SKM-1 (cell line): Measurements from ENCODE around the gene CROCC.
"Not testable (repeated sequence)": the region's sequence is repeated elsewhere in the genome, so short reads cannot be mapped to it uniquely, and the experiment has no call there.

Experiments
- DNase-seq: peaks from one replicate; lab custom pipeline; 2025; ENCODE audit not compliant: unreplicated experiment; lab: John Stamatoyannopoulos, UW

The CROCC gene

DNA sequence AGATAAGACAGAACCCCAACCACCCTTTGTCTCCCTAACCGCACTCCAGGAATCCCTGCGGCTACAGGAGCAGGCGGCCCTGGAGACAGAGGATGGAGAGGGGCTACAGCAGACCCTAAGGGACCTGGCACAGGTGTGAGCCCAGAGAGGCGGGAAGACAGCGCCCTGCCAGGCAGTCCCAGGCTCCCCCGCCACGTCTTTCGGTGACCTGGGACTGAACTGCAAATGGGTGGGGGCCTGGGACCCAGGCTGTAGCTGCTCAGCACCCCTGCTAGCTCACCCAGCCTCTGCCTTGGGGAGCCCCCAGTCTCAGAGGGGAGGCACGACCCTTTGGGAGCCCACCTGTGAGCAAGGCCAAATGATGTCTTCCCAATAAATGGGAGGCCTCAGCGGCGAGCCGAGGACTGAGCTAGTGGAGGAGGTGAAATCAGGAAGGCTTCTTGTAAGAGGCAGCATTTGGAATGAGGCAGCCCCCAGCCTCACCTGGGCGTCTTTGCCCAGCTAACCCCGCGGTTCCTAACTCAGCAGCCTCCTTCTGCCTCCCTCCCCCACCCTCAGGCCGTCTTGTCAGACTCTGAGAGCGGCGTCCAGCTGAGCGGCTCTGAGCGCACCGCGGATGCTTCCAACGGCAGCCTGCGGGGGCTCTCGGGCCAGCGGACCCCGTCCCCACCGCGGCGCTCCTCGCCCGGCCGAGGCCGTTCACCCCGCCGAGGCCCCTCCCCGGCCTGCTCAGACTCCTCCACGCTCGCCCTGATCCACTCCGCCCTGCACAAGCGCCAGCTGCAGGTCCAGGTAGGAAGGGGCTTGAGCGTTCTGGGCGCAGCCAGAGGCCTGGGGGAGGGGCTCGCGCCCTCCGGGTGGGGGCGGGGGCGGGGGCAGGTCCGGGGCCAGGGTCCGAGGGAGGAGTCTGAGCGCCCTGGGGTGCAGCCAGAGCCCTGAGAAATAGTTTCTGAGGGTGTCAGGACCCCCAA, 16.9 kb downstream of the CROCC start:
- DNase-seq = no peak

DNA sequence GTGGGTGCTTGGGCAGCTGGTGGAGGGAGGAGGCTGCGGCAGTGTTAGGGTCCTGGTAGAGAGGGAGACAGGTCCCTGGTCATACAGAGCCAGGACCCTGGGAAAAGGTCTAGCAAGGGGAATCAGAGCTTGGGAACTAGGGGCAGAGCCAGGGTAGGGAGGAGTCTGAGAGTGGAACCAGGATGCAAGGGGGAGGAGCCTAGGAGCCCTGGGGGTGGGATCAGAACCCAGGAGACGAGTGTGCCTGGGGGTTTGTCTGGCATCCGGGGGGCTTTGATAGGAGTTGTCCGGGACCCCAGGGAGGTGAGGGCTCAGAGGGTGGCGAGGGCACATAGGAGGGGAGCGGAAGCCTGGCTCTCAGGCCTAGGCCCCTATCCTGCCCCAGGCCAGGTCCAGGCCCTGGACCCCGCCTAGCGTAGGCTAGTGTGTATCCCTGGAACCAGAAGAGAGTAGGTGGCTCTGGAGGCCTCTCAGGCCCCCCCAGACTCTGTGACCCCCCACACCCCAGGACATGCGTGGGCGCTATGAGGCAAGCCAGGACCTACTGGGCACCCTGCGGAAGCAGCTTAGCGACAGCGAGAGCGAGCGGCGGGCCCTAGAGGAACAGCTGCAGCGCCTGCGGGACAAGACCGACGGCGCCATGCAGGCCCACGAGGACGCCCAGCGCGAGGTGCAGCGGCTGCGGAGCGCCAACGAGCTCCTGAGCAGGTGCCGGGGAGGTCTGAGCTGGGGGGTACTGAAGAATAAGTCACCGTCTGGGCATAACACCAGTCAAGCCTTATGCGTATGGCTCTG, 17.9 kb downstream of the CROCC start:
- not testable (repeated sequence) for DNase-seq

DNA sequence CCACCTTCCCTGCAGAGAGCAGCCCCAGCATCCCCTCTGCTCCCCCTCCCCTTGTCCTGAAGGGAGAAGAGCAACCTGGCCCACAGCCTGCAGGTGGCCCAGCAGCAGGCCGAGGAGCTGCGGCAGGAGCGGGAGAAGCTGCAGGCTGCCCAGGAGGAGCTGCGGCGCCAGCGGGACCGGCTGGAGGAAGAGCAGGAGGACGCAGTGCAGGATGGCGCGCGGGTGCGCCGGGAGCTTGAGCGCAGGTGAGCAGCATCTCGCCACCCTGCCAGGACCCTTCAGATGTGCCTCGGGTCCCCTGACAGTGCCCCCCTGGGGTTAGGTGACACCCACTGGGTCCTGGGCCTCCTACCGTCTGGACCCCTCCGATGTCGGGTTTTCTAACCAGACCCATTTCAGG, 22.3 kb downstream of the CROCC start:
- DNase-seq = no peak

DNA sequence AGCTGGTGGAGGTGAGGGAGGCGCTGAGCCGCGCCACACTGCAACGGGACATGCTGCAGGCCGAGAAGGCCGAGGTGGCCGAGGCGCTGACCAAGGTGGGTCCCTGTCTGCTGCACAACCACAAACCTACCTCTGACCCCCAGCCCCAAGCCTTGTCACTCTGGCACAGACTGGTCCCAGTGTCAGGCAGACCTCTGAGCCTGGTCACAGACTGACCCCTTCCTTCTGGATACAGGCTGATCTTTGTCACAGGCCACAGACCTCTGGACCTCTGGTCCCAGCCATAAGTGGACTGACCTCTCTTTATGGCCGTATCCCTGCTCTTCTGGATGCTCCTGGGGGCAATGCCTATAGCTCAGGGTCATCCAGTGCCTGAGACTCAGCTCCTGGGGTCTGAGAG, 23.8 kb downstream of the CROCC start:
- DNase-seq = not testable (repeated sequence)

DNA sequence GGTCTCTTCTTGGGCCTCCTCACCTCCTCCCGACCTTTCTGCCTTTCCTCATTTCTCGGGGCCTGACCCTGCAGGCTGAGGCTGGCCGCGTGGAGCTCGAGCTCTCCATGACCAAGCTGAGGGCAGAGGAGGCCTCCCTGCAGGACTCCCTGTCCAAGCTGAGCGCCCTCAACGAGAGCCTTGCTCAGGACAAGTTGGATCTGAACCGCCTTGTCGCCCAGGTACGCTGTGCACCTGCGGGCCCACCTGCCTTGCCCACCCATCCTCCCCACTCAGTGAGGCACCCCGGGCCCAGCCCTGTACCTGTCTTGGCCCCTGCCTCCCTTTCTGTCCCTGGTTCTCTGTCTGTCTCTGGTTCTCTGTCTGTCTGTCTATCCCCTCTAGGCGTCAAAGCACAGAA, 24.5 kb downstream of the CROCC start:
- not testable (repeated sequence) for DNase-seq

DNA sequence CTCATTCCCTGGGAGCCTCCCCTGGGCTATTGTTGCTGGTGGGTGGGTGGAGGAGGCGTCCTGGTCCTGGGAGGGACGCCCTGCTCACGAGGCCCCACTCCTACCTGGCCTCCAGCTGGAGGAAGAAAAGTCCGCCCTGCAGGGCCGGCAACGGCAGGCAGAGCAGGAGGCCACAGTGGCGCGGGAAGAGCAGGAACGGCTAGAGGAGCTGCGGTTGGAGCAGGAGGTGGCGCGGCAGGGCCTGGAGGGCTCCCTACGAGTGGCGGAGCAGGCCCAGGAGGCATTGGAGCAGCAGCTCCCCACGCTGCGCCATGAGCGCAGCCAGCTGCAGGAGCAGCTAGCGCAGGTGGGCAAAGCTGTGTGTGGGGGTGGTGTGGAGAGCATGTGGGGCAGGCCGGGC, 24.9 kb downstream of the CROCC start:
- DNase-seq = no peak

DNA sequence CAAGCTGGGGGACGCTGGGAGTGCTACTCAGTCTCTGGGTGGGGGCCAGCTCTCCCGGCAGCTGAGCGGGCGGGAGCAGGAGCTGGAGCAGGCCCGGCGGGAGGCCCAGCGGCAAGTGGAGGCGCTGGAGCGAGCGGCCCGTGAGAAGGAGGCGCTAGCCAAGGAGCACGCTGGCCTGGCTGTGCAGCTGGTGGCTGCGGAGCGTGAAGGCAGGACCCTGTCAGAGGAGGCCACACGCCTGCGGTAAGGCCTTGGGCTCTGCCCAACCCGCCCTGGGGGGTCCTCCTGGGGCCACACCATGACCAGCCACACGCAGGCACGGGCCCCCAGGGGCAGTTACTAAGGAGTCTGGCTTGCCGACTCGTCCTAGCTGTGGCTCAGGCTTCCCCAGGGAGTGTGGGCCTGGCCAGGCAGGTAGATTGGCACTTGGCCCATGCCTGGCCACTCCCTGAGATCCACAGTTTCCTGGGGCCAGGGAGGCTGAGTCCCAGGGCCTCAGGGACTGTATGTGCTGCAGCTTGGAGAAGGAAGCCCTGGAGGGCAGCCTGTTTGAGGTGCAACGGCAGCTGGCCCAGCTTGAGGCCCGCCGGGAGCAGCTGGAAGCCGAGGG, 26.7 kb downstream of the CROCC start:
- DNase-seq = not testable (repeated sequence)

DNA sequence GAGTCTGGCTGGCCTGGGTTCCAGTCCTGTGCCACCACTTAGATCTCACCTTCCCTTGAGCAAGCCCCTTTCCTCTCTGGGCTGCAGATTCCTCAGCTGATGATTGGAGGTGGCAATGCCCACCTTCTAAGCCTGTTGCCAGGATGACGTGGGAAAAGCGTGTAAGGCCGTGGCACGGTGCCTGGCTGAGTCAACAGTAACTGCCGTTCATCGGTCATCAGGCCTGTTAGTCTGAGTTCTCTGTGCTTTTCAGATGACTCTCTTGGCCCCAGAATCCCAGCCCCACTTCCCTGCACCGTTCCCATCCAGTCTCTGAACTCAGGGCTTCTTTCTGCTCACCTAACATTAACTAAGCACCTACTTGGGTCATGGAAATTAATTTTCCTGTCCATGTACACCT, 27.3 kb downstream of the CROCC start:
- not testable (repeated sequence) for DNase-seq

DNA sequence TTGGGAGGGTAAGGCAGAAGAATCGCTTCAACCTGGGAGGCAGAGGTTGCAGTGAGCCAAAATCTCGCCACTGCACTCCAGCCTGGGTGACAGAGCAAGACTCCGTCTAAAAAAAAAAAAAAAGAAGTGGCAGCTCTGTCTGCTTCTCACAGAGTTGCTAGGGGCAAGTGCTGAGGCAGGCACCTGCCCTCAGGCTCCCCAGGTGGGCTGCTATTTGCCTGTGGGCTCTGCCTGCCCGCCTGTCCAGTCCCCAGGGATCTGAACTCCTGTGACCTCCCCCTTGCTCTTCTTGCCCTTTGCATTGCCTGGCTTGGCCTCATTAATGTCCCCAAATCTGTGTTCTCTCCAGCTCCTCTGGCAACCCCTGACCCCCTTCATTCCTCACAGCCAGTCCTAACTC, 30.6 kb downstream of the CROCC start:
- not testable (repeated sequence) for DNase-seq

DNA sequence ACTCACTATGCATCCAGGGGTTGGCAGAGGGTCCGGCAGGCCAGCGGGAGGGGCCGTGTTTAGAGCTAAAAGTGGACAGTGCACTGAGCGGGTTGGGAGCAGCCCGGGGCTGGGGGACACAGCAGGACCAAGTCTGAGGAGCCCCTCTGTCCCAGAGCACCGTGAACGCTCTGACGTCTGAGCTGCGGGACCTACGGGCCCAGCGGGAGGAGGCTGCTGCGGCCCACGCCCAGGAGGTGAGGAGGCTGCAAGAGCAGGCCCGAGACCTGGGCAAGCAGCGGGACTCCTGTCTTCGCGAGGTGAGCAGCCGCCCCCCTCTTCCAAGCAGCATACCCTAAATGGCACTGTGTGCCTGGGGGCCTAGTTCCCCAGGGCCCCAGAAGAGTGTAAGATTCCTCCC, 32.8 kb downstream of the CROCC start:
- no peak for DNase-seq

DNA sequence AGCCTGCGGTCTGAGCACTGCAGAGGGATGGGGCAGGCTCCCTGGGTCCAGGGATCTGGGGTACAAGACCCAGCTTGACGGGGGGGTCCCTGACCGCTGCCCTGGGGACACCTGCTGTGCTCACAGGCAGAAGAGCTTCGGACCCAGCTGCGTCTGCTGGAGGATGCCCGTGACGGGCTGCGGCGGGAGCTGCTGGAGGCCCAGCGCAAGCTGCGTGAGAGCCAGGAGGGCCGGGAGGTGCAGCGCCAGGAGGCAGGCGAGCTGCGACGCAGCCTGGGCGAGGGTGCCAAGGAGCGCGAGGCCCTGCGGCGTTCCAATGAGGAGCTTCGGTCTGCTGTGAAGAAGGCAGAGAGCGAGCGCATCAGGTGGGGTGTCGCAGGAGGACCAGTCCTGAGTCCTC, 33.5 kb downstream of the CROCC start:
- DNase-seq = no peak

DNA sequence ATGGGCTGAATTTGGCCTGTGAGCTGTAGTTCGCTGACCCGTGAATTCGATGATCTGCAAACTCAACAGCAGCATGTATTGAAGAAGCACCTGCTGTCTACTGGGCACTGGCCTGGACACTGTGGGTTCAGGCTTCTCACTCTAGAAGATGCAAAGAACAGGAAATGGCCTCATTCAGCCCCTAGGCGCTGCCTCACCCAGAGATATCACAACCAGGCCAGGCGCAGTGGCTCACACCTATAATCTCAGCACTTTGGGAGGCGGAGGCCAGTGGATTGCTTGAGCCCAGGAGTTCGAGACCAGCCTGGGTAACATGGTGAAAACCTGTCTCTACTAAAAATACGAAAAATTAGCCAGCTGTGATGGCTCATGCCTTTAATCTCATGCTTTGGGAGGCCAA, 35.0 kb downstream of the CROCC start:
- DNase-seq = no peak

DNA sequence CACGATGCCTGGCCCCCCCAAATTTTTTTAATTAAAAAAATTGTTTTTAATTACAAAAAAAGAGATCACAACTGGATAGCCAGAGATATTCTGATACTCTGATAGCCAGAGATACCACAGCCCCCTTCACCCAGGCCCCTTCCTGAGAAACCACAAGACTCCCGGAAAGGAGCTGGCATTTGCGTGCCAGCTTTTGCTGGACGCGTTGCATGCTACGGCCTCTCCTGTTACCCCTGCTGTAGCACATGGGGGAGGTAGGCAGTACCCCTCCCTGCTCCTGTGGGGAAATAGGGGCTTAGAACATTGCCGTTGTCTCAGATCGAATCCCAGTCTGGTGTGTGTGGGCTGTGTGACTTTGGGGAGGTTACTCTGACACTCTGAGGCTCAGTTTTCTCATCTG, 36.0 kb downstream of the CROCC start:
- DNase-seq = no peak

DNA sequence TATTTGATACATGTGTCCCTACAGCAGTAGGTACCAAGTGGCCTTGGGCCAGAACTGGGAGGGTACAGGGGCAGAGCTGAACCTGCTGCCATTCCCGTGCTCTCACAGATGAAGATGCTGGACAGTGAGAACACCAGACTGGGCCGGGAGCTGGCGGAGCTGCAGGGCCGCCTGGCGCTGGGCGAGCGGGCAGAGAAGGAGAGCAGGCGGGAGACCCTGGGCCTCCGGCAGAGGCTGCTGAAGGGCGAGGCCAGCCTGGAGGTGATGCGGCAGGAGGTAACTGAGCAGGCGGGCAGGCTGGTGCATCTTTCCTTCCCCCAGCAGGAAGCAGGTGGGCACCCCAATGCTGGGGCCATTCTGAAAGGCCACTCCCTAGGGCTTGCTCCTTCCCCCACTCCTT, 36.7 kb downstream of the CROCC start:
- no peak for DNase-seq

DNA sequence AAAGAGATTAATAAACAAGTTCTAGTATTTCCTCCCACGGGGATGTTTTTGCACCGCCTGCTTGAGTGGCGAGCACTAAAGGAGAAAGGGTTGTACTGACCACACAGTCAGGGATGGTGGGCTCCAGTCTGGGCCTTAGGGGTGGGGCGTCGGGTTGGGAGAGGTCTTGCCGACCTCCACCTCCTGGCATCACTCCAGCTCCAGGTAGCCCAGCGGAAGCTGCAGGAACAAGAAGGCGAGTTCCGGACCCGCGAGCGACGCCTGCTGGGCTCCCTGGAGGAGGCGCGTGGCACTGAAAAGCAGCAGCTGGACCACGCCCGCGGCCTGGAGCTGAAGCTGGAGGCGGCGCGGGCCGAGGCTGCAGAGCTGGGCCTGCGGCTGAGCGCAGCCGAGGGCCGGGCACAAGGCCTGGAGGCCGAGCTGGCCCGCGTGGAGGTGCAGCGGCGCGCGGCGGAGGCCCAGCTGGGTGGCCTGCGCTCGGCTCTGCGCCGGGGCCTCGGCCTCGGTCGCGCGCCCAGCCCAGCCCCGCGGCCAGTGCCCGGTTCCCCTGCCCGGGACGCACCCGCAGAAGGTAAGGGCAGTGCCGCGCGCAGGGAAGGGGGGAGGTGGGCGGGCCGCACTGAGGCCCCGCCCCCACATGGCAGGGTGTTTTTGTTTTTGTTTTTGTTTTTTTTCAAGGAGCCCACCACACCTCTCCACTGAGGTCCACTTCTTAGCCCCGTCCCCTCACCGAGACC, 39.0 kb downstream of the CROCC start:
- DNase-seq = peak; percentile 28

DNA sequence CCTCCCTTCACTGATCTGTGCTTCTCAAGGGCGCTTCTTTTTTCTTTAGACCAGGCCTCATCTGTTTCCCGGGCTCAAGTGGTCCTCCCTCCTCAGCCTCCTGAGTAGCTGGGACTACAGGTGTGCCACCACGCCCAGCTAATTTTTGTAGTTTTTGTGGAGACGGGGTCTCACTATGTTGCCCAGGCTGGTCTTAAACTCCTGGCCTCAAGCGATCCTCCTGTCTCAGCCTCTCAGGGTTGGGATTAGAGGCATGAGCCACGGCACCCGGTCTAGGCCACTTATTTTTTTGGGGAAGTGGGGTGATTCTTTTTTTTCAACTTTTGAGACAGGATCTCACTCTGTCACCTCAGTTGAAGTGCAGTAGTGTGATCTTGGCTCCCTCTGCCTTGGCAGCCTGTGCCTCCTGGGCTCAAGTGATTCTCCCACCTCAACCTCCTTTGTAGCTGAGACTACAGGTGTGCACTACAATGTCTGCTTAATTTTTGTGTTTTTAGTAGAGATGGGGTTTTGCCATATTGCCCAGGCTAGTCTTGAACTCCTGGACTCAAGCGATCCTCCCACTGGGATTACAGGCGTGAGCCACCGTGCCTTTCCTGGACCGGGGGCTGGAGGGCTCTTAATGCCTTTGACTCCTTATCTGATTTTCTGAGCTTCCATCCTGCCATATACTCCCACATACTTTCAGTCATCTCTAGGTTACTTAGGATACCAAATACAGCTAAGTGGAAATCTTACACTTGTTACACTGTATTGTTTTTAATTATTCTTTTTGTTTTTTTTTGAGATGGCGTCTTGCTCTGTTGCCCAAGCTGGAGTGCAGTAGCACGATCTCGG, 39.8 kb downstream of the CROCC start:
- no peak for DNase-seq

DNA sequence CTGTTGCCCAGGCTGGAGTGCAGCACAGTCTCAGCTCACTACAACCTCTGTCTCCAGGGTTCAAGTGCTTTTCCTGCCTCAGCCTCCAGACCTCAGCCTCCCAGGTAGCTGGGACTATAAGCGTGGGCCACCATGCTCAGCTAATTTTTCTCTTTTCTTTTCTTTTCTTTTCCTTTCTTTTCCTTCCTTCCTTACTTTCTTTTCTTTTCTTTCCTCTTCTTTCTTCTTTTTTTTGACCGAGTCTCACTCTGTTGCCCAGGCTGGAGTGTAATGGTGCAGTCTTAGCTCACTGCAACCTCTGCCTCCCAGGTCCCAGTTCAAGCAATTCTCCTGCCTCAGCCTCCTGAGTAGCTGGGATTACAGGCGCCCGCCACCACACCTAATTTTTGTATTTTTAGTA, 42.4 kb downstream of the CROCC start:
- not testable (repeated sequence) for DNase-seq

DNA sequence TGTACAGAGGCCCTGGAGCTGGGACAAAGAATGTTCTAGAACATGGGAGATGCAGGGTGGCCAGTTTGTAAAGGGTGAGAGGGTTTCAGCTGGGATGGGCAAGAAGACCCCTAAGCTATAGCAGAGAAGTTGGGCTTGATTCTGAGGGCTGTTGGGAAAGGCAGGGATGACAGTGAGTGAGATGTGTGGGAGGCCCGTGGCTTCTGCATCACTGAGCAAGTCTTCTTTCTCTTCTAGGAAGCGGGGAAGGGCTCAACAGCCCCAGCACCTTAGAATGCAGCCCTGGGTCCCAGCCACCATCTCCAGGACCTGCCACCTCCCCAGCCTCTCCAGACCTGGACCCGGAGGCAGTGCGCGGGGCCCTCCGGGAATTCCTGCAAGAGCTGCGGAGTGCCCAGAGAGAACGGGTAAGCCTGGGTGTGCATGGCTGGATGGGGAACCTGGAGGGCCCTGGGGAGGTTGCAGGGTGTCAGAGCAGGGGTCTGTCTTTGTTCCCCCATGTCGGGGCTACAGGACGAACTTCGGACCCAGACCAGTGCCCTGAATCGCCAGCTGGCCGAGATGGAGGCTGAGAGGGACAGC, 43.8 kb downstream of the CROCC start:
- no peak for DNase-seq

DNA sequence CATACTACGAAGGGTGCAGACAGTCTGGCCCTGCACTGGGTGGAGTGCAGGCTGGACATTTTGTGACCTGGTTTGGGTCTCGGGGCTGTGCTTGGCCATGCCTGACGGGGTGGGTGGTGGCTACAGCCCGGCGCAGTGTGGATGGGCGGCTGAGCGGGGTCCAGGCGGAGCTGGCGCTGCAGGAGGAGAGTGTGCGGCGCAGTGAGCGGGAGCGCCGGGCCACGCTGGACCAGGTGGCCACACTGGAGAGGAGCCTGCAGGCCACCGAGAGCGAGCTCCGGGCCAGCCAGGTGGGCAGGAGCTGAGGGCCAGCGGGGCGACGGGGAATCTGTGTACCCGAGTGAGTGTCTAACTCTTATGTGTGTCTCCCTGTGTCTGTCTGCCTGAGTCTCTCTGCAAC, 44.6 kb downstream of the CROCC start:
- no peak for DNase-seq

DNA sequence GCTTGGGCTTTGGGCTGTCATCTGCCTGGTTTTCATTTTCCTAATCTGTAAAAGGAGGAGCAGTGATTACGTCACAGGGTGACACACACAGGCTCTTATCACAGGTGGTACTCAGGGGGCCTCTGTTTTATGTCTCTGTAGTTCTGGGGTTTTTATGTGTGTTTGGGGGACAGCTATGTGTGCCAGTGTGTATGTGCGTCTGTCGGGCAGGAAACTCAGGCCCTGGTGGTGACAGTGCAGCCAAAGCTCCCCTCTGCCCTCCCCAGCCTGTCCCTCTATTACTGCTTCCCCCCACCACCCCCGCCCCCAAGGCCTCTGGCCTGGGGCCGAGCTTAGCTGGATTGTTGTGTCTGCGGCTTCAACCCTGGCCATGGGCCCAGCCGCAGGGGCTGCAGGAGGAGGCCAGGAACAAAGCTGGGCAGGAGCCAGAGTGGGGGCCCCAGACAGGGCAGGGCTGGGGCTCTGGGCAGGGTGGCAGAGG, 45.4 kb downstream of the CROCC start:
- no peak for DNase-seq
